Activated naive CD8-positive, alpha-beta T cell treated with anti-CD3 and anti-CD28 coated beads for 36 hours (primary cell): ENCODE results near the gene TNFSF4. TPM values are rescaled to one million over a fixed set of nuclear protein-coding genes. Genes with fewer than 3 reads are reported as not detected.

Source experiments
- total RNA-seq, 2 experiments: library from RNA; stranded (reverse); gene quantifications; one replicate each; pipeline ENCODE4 v1.2.3, GENCODE V29; 2021

The TNFSF4 gene
- total RNA-seq, 2 experiments from 2014 or later = 4.1 to 5.2 TPM

Other genes with a start within 250 kb of the TNFSF4 start
- gene TNFSF18, start 156.4 kb downstream of the TNFSF4 start, total RNA-seq = not detected